Trophoblast cell (in vitro differentiated cells and primary cell): ENCODE data around the gene RXFP3.

ENCODE experiments used
- DNase-seq, 2 donors: peaks; one replicate each; pipeline ENCODE4 v3.0.0-alpha.2; 2016
- H2AFZ ChIP-seq: 2 replicates; pipeline ENCODE4 v1.6.1; 2013; ENCODE audit warnings: low read length, moderate library complexity, mild to moderate bottlenecking; ENCODE audit not compliant: insufficient read depth, poor library complexity
- H2AK5ac ChIP-seq: 2 replicates; pipeline ENCODE4 v1.6.1; 2013; ENCODE audit warnings: mild to moderate bottlenecking, low read length
- H2BK120ac ChIP-seq: 2 replicates; pipeline ENCODE4 v1.6.1; 2013; ENCODE audit warnings: low read length, mild to moderate bottlenecking, moderate library complexity; ENCODE audit not compliant: insufficient read depth, poor library complexity
- H2BK12ac ChIP-seq: 2 replicates; pipeline ENCODE4 v1.6.1; 2013; ENCODE audit warnings: mild to moderate bottlenecking, low read length, moderate library complexity
- H2BK5ac ChIP-seq: 2 replicates; pipeline ENCODE4 v1.6.1; 2013; ENCODE audit warnings: low read length, low read depth, moderate library complexity, mild to moderate bottlenecking; ENCODE audit not compliant: poor library complexity
- H3K14ac ChIP-seq: 2 replicates; pipeline ENCODE4 v1.6.1; 2013; ENCODE audit warnings: mild to moderate bottlenecking, low read length
- H3K18ac ChIP-seq: 2 replicates; pipeline ENCODE4 v1.6.1; 2013; ENCODE audit warnings: mild to moderate bottlenecking, low read length
- H3K23ac ChIP-seq: 2 replicates; pipeline ENCODE4 v1.6.1; 2013; ENCODE audit warnings: low read length
- H3K27ac ChIP-seq: 2 replicates; pipeline ENCODE4 v1.5.1; 2013; ENCODE audit warnings: low read depth, mild to moderate bottlenecking, inconsistent platforms, low read length, moderate library complexity
- H3K27me3 ChIP-seq: 2 replicates; pipeline ENCODE4 v1.6.1; 2013; ENCODE audit warnings: inconsistent platforms, mild to moderate bottlenecking, low read length, moderate library complexity; ENCODE audit not compliant: insufficient read depth
- H3K36me3 ChIP-seq, 2 experiments: 1 replicate in 1 of 2; 2 replicates in 1 of 2; pipeline ENCODE4 v1.6.1; 2013; ENCODE audit warnings: low read length in 2 of 2, mild to moderate bottlenecking in 2 of 2, moderate library complexity in 1 of 2; ENCODE audit not compliant: insufficient read depth in 2 of 2, control insufficient read depth in 1 of 2
- H3K4ac ChIP-seq: 2 replicates; pipeline ENCODE4 v1.6.1; 2013; ENCODE audit warnings: low read depth, mild to moderate bottlenecking, low read length, moderate library complexity
- H3K4me1 ChIP-seq, 2 experiments: 1 replicate in 1 of 2; 2 replicates in 1 of 2; pipeline ENCODE4 v1.6.1; 2013; ENCODE audit warnings: low read length in 2 of 2, mild to moderate bottlenecking in 2 of 2, moderate library complexity in 1 of 2; ENCODE audit not compliant: insufficient read depth in 2 of 2, control insufficient read depth in 1 of 2
- H3K4me2 ChIP-seq: 2 replicates; pipeline ENCODE4 v1.6.1; 2013; ENCODE audit warnings: inconsistent platforms, mild to moderate bottlenecking, low read length, moderate library complexity
- H3K4me3 ChIP-seq: 2 replicates; pipeline ENCODE4 v1.5.1; 2013; ENCODE audit warnings: mild to moderate bottlenecking, low read depth, low read length, inconsistent platforms
- H3K79me1 ChIP-seq: one replicate; pipeline ENCODE4 v1.6.1; 2013; ENCODE audit warnings: low read length
- H3K79me2 ChIP-seq: 2 replicates; pipeline ENCODE4 v1.6.1; 2013; ENCODE audit warnings: low read length, mild to moderate bottlenecking; ENCODE audit not compliant: control insufficient read depth, insufficient read depth, poor library complexity
- H3K9ac ChIP-seq: 2 replicates; pipeline ENCODE4 v1.6.1; 2013; ENCODE audit warnings: mild to moderate bottlenecking, low read length
- H3K9me3 ChIP-seq: 2 replicates; pipeline ENCODE4 v1.6.1; 2013; ENCODE audit warnings: low read depth, mild to moderate bottlenecking, control low read depth, inconsistent platforms, low read length; ENCODE audit not compliant: insufficient read depth
- H4K12ac ChIP-seq: 2 replicates; pipeline ENCODE4 v1.6.1; 2013; ENCODE audit warnings: low read depth, mild to moderate bottlenecking, low read length, moderate library complexity
- H4K8ac ChIP-seq: 2 replicates; pipeline ENCODE4 v1.6.1; 2013; ENCODE audit warnings: low read depth, mild to moderate bottlenecking, low read length, moderate library complexity
- H4K91ac ChIP-seq: one replicate; pipeline ENCODE4 v1.6.1; 2013; ENCODE audit warnings: low read depth, mild to moderate bottlenecking, low read length, moderate library complexity
- WGBS: extraction: QIAGEN DNeasy Blood & Tissue Kit; methylation state at CpG from one replicate; pipeline ENCODE4 v1.1.7; 2013; ENCODE audit warnings: missing lambda C conversion rate; ENCODE audit not compliant: insufficient read length, insufficient coverage; ENCODE audit errors: extremely low coverage; 5-methylcytosine and 5-hydroxymethylcytosine counted together

RXFP3 gene

GRCh38 chr5:33934176-33934575 is 2.0 kb upstream of the RXFP3 start:
- Histone ChIP-seq H3K23ac (no peak overlapping the region), H2AK5ac (no peak overlapping the region), H2AFZ (no peak overlapping the region), H3K79me1 (no peaks in the 10 kb centered on the region), H3K27me3 (no peaks in the 10 kb centered on the region), H2BK12ac (no peak overlapping the region), H2BK120ac (no peak overlapping the region), H3K79me2 (no peaks in the 10 kb centered on the region), H3K9me3 (peaks cover 3% of the 10 kb centered on the region), H4K91ac (no peak overlapping the region), H3K4me3 (no peak overlapping the region), H3K9ac (no peak overlapping the region), H3K4me1 (peaks cover 8 to 9% of the 10 kb centered on the region in 2 experiments), H3K27ac (no peak overlapping the region), H3K4me2 (no peak overlapping the region), H2BK5ac (no peak overlapping the region), H3K18ac (no peak overlapping the region), H3K14ac (no peak overlapping the region), H4K8ac (no peak overlapping the region), H4K12ac (no peak overlapping the region), H3K4ac (no peak overlapping the region), H3K36me3 (no peaks in the 10 kb centered on the region)
- no CpG with 5 or more reads among the region's 1 CpG for WGBS
- DNase-seq = peak in 1 of 2 donors; percentile 18

GRCh38 chr5:33936004-33936380 is 194 bp upstream of the RXFP3 start:
- Histone ChIP-seq H2BK12ac (no peak overlapping the region), H2AFZ (no peak overlapping the region), H4K8ac (no peak overlapping the region), H3K9ac (no peak overlapping the region), H4K91ac (no peak overlapping the region), H4K12ac (no peak overlapping the region), H2BK120ac (no peak overlapping the region), H3K4me1 (peaks cover 4% of the 10 kb centered on the region in 2 experiments), H3K4me3 (peak overlapping the region; percentile 60), H3K79me1 (no peaks in the 10 kb centered on the region), H3K14ac (no peak overlapping the region), H3K27ac (no peak overlapping the region), H2BK5ac (no peak overlapping the region), H3K27me3 (no peaks in the 10 kb centered on the region), H3K18ac (no peak overlapping the region), H3K4me2 (peak overlapping the region; percentile 99), H2AK5ac (no peak overlapping the region), H3K36me3 (no peaks in the 10 kb centered on the region), H3K4ac (no peak overlapping the region), H3K9me3 (peaks cover 3% of the 10 kb centered on the region), H3K23ac (no peak overlapping the region), H3K79me2 (no peaks in the 10 kb centered on the region)
- peak in 1 of 2 donors; percentile 27 for DNase-seq
- no CpG with 5 or more reads among the region's 30 CpGs for WGBS

- peaks cover 3% of the 10 kb centered on the region for H3K9me3 ChIP-seq
- H3K18ac ChIP-seq = no peak overlapping the region
- H3K4me3 ChIP-seq = no peak overlapping the region
- no CpG with 5 or more reads among the region's 54 CpGs for WGBS
- H2BK12ac ChIP-seq = no peak overlapping the region
- no peak overlapping the region for H3K27ac ChIP-seq
- no peak overlapping the region for H2AK5ac ChIP-seq
- no peak overlapping the region for H2BK5ac ChIP-seq
- H3K14ac ChIP-seq = no peak overlapping the region
- no peak for DNase-seq
- no peak overlapping the region for H3K4me2 ChIP-seq
- H3K9ac ChIP-seq = no peak overlapping the region
- H4K91ac ChIP-seq = no peak overlapping the region
- no peak overlapping the region for H2BK120ac ChIP-seq
- H3K4me1 ChIP-seq = peaks cover 4% of the 10 kb centered on the region in 2 experiments
- no peak overlapping the region for H3K23ac ChIP-seq
- H4K12ac ChIP-seq = no peak overlapping the region
- H3K4ac ChIP-seq = no peak overlapping the region
- no peak overlapping the region for H4K8ac ChIP-seq
- no peaks in the 10 kb centered on the region for H3K36me3 ChIP-seq
- no peaks in the 10 kb centered on the region for H3K79me2 ChIP-seq
- H3K79me1 ChIP-seq = no peaks in the 10 kb centered on the region
- H3K27me3 ChIP-seq = no peaks in the 10 kb centered on the region
- H2AFZ ChIP-seq = no peak overlapping the region
Measured at GRCh38 chr5:33937017-33937706, 976 bp downstream of the RXFP3 start.

GRCh38 chr5:33937707-33938506 is 1.7 kb downstream of the RXFP3 start:
- no peak overlapping the region for H3K4ac ChIP-seq
- no peak for DNase-seq
- WGBS = no CpG with 5 or more reads among the region's 54 CpGs

More at GRCh38 chr5:33937707-33938506, 1.7 kb downstream of the RXFP3 start:
- no peak overlapping the region for H4K8ac ChIP-seq
- H3K9ac ChIP-seq = no peak overlapping the region
- H3K79me2 ChIP-seq = no peaks in the 10 kb centered on the region
- H3K36me3 ChIP-seq = no peaks in the 10 kb centered on the region
- H3K4me1 ChIP-seq = peaks cover 4% of the 10 kb centered on the region in 2 experiments
- no peak overlapping the region for H2AFZ ChIP-seq
- no peak overlapping the region for H2BK5ac ChIP-seq
- no peak overlapping the region for H2BK12ac ChIP-seq
- no peak overlapping the region for H2AK5ac ChIP-seq
- no peak overlapping the region for H3K18ac ChIP-seq
- no peak overlapping the region for H2BK120ac ChIP-seq
- no peaks in the 10 kb centered on the region for H3K79me1 ChIP-seq
- H4K91ac ChIP-seq = no peak overlapping the region
- no peak overlapping the region for H3K4me2 ChIP-seq
- peaks cover 3% of the 10 kb centered on the region for H3K9me3 ChIP-seq
- H4K12ac ChIP-seq = no peak overlapping the region
- H3K4me3 ChIP-seq = no peak overlapping the region
- H3K14ac ChIP-seq = no peak overlapping the region
- H3K27ac ChIP-seq = no peak overlapping the region
- H3K27me3 ChIP-seq = no peaks in the 10 kb centered on the region
- H3K23ac ChIP-seq = no peak overlapping the region
